Measurements from ENCODE around the gene WIF1.

The WIF1 gene

DNA sequence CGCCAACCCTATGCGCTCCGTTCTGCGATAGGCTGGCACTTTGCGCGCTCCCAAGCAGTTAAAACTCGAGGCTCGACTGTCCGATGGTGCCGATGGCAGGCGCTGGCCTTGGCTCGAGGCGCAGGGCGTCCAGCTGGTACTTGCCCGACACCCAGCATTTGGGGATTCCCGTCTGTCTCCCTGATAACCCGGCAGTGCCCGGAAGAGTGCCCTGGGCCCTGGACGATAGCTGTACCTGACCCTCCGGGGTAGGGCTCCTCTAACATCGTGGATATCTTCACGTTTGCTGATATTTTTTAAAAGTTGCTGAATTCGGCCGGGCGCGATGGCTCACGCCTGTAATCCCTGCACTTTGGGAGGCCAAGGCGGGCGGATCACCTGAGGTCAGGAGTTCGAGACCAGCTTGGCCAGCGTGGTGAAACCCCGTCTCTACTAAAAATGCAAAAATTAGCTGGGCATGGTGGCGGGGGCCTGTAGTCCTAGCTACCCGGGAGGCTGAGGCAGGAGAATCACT, 908 bp upstream of the WIF1 start:
- DNase-seq (ENCODE audit: low read depth), result no peak

DNA sequence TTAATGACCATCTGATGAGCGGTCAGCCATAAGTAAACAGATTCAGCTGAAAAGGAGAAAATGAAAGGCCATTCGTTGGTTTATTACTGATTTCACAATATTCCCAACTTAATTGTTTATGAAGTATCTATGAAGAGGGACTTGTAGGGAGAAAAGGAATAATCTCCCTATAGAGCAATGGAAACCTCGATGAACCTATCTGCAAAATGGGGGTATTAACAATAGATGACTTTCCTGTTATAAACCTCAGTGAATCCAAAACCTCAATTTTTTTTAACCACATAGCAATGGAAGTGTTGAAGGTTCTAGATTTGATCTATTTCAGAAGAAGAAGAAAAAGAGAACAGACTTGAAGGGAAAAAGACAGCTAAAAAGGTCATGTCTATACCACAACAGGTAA, 2.0 kb downstream of the WIF1 start:
- DNase-seq (ENCODE audit: low read depth), result no peak

DNA sequence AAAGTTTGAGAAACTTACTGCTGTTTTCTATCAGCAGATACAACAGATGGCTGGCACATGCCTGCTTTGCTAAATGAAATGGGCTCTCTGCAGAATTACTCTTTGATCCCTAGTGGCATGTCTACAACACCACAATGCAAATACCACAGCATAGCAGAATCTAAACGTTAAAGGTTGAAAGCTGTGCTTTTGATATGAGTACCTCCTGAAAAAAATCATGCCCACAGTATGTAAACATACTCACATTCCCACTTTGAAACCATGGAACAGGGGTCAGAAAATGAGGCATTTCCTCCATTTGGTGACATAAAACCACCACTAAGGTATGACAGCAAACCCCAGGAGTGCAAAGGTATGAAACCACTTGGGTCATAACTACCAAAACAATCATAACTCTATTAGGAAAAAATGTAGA, 7.5 kb downstream of the WIF1 start:
- no peak for DNase-seq (ENCODE audit: low read depth)

DNA sequence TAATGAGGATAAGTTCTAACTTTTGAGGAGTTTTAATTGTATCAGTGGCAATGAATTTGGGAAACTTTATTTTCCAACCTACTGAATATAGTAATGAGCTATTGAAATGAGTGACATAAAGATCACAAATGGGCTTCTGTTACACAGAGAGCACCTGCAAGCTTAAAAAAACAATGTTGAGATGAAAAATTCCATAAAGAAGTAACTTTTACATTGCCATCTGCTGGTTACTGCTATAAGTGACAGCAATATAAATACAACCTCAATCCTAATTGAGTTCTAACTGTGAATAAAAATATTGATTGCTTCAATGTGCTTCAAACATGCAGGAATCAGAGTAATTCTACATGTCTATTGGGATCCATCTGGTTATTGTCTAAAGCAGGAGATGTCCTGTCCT, 14.2 kb downstream of the WIF1 start:
- no peak for DNase-seq (ENCODE audit: low read depth)

DNA sequence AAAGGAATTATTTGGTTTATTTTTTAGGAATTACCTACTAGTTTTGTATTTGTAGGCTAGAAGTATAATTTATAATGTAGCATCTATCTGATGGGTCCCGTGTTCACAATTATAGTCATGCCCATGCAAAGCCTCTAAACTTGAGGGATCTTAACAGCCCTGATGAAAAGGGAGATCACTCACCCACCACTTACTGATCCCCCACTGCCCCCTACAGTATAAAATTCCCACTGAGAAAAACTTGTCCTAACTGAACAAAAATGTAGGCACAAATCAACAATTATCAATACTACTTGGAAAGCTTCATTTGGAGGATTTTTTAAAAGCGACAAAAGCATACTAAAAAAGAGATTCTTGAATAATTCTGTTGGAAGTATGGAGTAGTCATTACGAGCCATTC, 21.0 kb downstream of the WIF1 start:
- DNase-seq (ENCODE audit: low read depth), result no peak

DNA sequence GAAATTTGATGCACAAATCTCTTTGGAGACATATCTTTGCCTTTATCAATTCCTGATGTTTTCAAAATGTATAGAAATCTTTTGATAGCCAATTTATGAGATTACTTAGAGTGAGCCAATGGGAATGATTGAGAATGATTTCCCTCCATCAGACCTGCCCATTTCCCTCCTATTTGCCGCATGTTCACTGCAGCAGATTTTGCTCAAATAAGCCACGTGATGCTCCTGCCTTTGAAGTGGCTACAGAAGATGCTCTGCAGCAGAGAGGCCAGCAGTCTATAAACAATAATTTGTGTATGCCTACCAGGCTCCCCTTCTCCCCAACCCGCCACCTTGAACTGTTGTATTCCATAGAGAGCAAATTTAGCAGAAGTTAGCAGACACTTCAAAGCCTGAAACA, 21.9 kb downstream of the WIF1 start:
- DNase-seq (ENCODE audit: low read depth), result no peak

DNA sequence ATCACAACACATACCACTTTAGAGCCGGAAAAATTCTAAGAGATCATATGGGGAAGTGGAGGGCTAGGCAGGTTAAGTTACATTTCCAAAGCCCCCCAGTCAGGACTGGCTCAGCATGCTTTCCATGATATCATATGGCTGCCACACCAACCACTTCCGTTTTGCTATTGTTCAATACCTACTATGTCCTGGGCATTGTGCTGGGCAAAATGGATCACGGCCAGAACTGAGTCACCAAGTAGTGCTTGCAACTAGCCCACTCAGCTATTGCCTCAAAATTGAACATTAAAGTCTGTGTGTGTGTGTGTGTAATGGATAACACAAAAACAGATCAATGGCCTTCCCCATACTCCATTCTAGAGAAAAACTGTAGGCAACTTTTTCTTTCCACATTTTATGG, 22.7 kb downstream of the WIF1 start:
- peak; percentile 11 for DNase-seq (ENCODE audit: low read depth)

DNA sequence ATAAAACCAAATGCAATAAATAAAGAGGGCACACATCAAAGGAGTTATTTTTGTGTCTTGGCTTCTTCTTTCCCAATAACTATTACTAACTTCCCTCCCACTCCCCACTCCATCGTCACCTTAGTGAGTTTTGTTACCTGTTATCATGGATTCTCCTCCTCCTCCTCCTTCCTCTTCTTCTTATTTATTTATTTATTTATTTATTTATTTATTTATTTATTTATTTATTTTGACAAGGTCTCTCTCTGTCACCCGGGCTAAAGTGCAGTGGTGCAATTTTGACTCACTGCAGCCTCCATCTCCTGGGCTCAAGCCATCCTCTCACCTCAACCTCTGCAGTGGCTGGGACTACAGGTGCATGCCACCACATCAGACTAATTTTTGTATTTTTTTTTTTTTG, 26.4 kb downstream of the WIF1 start:
- DNase-seq (ENCODE audit: low read depth), result no peak

DNA sequence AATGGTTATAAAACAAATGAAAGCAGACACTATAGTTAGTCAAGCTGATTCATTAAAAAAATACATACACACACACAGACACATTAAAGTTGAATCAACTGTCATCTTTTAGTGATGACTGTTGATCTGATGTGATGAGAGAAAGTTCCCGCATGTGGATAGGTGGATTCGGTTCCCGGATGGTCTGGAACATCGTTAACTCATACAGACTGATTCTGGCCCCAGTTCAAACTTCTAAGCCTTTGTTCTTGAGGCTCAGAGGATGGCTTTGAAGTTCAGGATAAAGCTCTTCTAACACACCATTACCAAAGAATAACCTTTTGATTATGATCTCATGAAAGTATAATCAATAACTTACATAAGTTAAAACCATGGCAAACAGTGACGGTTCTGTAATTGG, 27.5 kb downstream of the WIF1 start:
- no peak for DNase-seq (ENCODE audit: low read depth)

DNA sequence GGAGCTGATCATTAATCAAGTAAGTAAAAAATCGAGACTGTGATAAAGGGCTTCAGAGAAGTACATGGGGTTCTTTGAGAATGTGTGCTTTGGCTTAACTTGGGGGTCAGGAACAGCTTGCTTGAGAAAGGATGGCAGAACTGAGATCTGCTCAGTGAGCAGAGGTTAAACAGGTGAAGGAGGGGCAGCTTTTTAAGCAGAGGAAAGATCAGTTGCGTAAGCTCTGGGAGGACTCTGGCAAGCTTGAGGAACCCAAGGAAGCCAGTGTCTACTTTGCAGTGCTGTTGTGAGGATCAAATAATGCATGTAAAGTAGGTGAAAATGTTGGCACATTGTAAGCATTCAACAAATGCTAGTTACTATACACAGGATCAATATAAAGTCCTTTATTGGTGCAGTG, 30.6 kb downstream of the WIF1 start:
- no peak for DNase-seq (ENCODE audit: low read depth)

DNA sequence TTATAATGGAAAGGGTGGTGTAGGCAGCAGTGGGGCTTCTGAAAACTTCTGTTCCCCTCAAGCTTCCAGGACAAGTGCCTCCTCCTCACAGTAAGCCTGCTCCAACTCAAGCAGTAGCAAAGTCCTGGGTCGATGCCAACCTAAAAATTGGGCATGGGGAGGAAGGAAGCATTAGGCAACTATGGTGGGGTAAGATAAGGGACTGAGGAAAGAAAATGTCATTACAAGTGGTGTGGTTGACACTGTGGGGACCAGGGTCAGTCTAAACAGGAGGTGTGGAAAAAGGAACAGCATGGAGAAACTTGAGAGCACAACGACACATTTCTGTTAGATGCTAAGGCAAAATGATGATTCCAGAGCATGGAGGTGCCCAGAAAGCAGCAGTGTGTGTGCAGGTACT, 34.9 kb downstream of the WIF1 start:
- no peak for DNase-seq (ENCODE audit: low read depth)

DNA sequence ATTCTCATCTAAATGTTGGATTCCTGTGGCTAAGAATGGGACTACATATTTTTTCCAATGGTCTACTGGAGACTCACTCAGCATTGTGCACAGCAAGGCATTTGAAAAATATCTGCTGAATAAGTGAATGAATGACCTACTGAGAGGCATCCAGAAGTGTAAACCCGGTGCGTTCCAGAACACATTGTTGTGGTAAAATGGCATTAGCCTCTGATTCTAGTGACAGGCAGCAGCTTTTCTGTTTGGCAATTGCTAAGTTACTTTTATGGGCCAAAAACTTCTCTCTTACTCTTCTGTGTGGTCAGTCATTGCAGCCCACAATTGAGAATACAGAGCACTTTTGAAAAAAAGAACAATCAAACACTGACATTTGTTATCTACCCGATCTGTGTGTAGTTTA, 36.5 kb downstream of the WIF1 start:
- DNase-seq (ENCODE audit: low read depth), result no peak

DNA sequence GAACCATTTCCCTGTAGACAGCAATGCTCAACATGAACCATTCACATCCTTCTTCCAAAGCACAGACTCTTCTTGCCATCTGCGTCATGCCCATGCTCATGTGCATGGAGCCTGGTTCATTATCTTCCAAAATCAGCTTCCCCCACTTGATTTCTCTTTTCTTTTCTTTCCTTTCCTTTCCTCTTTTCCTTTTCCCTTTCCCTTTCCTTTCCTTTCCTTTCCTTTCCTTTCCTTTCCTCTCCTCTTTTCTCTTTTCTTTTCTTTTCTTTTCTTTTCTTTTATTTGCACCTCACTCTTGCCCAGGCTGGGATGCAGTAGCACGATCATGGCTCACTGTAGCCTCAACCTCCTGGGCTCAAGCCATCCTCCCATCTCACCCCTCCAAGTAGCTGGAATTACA, 37.5 kb downstream of the WIF1 start:
- DNase-seq (ENCODE audit: low read depth), result no peak

DNA sequence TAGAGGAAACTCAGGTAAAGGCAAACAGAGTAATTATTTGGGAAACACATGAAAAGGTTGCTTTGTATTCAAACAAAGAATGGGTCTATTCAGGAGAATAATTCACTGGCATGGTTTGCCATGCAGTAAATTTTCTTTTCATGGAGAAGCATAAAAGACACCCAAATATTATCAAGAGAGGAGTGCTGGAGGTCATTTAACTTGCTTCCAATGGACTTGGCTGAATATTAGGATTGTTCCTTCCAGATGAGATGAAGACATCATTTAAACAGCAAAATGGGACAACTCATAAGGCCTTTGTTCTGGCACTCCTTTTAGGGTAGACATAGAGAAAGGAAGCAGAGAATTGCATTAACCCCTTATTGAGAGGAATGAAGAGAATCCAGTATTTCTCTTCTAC, 38.7 kb downstream of the WIF1 start:
- DNase-seq (ENCODE audit: low read depth), result no peak

DNA sequence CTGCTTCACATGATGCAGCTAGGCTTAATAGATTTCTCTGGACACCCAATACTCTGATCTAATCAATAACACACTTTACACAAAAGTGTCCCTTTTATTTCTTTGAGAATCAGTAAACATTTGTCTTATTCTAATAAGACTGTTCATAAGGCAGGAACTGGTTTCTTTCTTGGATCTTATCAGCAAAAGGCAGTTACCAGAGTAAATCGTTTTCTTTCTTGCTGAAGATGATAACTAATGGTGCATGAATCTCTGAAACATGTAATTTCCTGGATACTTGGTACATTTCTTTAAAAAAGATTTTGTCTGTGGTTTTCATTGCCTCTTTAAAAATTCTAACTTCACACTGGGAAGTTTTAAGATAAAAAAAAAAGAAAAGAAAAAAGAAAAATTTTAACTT, 39.6 kb downstream of the WIF1 start:
- no peak for DNase-seq (ENCODE audit: low read depth)

DNA sequence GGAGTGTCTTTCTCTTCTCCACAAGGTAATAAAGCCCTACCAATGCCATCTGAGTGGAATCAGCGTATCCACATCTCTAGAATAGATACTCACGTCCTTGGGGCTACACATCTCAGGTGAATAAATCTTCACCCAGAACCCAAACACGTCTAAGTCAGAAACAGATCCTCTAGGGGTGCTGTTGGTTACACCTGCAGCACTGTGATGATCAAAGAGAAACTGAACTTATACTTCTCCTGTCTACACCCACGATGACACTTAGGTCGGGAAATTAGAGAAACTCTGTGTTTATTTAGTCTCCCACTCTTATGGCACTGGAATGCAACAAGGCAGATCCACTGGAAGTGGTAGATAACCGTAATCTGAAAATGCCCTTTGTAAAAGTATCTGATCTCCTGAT, 46.2 kb downstream of the WIF1 start:
- no peak for DNase-seq (ENCODE audit: low read depth)

DNA sequence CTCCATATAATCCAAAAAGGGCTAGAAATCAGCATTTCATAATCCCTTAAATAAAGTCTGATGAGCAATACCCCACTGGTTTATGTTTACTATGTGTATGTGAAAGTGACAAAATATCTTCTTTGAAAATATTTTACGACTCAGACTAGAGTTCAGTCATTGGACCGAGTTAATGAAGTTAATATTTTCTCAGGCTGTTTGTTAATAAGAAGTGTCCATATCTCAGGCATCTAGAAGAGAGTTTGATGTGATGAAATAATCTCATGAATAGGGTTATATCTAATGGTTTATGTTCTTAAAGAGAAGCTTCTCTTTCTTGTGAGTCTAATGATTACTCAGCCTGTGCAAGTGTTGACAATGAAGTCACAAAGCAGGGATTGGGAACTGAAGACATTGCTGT, 51.8 kb downstream of the WIF1 start:
- no peak for DNase-seq (ENCODE audit: low read depth)

DNA sequence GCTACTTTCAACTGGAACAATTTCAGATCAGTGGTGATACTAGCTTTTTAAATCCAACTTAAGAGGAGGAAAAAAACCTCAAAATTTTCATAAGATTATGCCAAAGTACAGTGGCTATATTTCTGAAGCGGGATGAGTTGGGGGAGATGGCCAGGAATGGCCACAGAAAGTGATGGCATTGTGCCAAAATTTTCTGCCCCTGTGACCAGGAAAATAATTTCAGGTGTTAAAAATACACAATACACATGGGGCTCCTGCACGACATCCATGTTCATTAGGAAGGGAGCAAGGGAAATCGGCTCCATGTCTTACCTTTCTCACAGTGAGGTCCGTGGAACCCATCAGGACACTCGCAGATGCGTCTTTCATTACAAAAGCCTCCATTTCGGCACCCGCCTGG, 53.7 kb downstream of the WIF1 start:
- DNase-seq (ENCODE audit: low read depth), result no peak

DNA sequence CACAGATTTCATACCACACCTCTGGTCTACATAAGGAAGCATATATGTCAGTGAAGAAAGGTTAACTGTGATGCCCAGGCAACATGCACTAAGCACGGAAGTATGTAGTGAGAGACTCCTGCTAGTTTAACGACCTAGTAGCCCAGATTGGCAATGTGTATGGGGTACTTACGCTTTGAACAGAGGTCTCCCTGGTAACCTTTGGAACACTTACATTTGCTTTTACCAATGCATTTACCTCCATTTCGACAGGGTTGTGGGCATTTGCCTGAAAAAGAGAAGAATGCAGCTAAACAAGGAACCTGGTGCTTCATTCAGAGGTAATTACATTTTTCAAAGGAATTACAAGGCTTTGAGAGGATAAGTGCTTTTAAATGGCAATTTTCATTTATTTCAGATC, 65.2 kb downstream of the WIF1 start:
- DNase-seq (ENCODE audit: low read depth), result no peak

DNA sequence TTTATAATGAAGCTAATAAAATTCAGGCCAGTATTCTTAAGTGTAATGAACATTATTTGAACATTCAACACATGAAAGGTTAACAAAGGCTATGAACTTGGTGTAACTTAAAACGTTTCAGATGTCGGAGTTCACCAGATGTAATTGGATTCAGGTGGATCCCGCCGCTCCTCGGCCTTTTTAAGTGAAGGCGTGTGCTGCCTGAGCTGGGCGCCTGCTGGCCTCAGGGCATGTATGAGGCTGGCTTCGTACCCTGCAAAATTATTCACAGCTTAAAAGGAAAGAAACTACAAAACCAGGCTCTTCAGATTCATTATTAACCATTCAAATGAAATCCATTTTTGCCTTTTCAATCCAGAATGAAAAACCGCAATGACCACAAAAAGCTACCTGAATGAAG, 69.9 kb downstream of the WIF1 start:
- DNase-seq (ENCODE audit: low read depth), result no peak

DNA sequence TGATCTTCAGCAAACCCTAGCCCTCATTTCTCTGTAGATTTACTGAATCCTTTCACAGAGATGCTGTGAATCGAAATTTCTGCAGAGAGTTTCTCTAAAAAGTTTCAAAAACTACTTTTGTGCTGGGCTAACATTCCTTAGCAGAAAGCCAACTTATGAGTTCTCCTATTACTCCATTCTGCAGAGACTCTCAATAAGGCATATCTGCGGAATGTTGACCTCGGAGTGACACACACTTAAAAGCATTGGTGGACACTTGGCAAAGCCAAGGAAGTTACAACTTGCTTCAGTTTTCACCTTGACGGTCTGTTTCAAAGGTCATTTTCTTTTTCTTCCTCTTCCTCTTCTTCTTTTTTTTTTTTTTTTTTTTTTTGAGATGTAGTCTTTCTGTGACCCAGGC, 75.8 kb downstream of the WIF1 start:
- no peak for DNase-seq (ENCODE audit: low read depth)

DNA sequence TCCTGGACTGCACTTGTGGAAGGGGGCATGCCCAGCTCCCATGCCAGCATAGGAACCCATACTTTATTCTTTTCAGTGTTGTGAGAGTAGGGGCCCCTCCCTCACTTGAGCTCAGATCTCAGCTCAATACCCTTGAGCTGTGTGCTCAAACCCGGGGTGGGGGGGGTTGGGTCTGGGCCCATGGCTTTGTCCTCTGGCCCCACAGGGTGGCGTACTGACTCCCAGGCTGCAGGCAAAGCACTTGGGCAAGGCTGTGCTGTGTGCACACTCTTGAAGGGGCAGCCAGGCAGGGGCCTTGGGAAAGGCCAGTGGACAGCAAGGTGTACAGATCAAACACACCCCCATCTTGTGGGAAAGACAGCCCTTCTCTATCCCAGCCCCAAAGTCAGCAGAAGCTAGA, 81.8 kb downstream of the WIF1 start:
- no peak for DNase-seq (ENCODE audit: low read depth)

DNA sequence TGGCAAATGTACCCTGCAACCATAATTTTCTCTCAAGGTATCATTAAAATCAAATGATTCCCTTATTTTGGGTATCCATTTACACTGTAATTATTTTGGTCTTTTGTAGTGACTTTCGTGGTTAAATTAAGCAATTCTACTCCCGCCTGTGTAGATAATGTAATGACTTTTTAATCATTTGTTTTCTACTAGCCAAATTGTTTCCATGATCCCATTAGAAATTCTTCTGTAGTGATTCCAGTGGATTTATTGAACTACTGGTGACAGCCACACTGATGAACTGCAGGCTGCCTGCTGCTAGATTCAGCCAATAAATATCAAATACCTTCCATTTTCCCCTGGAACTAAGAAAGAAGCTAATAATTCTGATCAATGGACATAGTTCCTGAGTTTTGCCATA, 96.0 kb downstream of the WIF1 start:
- DNase-seq (ENCODE audit: low read depth), result no peak

DNA sequence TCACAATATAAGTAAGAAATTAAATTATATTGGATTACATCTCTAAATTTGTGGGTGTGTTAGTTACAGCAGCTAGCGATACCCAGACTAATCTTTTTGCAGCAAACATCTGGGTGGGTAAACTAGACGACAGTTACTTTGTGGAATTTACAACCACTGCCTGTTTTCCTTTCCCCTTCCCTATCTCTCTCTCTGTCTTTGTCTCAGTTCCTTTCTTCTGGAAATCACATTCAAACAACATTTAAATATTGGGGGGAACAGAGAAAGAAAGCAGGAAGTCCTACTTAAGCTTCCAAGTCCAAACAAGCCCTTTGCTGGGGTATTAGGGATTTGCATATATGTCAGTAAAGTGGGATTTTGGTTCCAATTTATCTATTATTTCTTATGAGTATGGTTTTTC, 97.6 kb downstream of the WIF1 start:
- DNase-seq (ENCODE audit: low read depth), result no peak

DNA sequence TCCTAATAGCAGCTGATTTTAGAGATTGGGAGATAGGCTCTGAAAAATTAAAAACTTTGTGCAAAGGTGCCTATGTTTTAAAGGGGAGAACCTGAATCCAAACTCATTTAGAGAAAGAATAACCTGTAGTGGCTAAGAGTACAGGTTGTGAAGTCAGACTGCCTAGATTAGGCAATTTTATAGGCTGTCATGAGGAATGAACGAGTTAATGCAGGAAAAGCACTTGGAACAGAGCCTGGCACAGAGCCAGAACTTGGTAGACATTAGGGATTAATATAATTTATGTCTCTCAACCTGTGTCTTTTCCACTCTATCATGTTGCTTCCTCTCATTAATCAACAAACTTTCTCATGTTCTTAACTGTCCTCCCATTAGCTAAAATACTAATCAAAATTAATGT, 98.1 kb downstream of the WIF1 start:
- no peak for DNase-seq (ENCODE audit: low read depth)
